NCI-H510A (cell line): ENCODE measurements around the gene RNF212B.
"Not testable (repeated sequence)": the region's sequence is repeated elsewhere in the genome, so short reads cannot be mapped to it uniquely, and the experiment has no call there.

Experiments
- DNase-seq: peaks from one replicate; lab custom pipeline; 2025; lab: John Stamatoyannopoulos, UW

The RNF212B gene

DNA sequence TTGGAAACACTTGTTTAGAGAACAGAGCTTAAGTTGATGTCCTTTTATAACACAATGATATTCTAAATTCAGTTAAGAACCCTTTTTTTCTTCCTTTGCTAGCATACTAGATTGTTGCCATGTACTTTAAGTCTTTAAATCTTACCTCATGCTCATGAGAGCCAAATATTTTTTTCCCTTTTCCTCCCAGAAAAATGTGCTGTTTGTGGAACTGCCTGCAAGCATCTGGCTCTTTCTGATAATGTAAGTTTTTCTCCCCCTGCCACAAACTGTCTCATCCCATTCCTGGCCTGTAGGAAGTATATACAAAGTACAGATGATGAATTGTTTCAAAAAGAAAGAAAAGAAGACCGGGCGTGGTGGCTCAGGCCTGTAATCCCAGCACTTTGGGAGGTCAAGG, 5.3 kb downstream of the RNF212B start:
- DNase-seq, result no peak

DNA sequence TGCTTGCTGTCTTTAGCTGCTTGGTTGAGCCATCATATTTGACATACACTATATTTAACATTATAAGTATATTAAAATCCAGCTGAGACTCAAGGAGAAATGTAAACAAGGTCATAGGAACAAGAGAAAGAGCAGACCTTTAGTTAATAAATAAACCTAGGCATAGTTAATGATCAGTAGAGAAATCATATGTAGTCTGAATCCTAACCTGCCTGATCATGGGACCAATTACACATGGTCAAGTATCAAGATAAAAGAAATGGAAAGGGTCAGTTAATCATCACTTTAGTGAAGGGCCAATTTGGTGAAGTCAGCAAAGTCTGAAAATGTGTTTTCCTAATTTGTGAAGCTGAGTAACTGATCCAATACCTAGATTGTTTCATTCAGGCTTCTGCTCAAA, 7.5 kb downstream of the RNF212B start:
- DNase-seq, result no peak

DNA sequence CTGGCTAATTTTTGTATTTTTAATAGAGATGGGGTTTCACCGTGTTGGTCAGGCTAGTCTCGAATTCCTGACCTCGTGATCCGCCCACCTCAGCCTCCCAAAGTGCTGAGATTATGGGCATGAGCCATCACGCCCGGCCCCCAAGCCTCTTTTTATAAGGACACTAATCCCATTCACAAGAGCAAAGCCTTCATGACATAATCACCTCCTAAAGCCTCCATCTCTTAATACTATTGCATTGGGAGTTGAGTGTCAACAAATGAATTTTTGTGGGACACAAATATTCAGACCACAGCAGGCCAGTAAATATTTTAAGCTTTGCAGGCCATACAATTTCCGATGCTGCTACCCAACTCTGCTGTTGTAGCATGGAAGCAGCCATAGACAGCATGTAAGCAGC, 10.9 kb downstream of the RNF212B start:
- no peak for DNase-seq

DNA sequence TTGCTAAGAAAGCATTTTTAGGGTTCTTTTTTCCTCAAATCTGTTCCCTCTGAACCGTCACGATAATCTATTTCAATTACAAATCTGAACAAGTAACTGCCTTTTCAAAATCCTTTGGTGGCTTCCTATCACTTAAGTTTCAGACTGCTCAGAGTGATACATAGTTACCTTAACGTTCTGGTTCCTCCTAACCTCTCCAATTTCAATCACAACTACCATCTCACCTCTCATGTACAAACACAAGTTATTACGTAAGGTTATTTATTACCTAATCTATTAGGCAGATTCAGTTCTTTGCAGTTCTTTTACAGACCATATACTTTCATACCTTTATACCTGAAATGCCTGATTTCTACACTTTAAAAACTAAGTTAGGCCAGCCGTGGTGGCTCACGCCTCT, 12.1 kb downstream of the RNF212B start:
- DNase-seq, result no peak

DNA sequence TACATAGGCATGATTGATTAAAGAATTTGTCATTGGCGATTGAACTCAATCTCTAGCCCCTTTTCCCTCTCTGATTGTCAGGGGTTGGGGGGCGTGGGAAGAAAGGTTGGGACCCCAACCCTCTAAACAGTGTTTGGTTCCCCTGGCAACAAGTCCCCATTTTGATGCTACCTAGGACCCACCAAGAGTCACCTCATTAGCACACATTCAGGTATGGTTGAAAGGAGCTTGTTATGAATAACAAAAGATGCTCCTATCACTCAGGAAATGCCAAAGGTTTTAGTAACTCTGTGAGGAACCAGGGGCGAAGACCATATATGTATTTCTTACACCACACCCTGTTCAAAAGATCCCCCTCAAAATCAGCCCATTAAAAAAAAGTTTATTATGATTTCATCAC, 14.3 kb downstream of the RNF212B start:
- DNase-seq, result no peak

DNA sequence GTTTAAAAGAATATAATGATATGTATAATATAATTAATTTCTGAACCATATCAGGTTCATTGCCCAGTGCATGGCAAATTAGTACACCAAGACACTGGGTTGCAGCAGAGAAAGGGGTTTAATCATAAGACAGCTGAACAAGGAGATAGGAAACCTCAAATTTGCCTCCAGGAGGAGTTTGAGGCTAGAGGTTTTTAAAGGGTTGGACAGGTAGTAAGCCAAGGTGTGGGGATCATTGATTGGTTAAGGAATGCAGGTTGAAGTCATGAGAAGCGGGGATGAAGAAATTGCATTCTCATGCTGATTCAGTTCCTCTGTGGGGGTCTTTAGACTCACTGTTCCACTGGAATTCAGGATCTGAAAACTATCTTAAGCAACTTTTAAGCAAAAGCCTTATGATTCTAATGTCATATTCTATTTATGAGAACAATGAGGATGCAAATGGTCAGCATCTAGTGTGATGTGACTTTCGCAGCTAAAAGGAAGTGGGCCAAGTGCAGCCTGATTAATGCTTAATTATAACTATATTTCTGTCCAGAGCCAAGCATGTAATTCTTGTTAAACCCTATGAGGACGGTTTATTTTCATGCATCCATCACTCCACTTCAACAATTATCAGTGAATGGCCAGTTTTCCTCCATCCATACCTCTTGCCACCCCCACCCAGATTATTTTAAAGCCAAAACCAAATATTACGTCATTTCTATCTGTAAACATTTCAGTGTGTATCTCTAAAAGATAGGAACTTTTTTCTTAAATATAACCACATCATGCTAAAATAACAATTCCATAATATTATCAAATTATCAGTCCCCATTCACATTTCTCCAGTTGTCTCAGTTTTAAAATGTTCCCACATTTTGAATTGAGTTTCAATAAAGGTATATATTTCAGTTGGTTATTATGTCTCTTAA, 14.9 kb downstream of the RNF212B start:
- no peak for DNase-seq

DNA sequence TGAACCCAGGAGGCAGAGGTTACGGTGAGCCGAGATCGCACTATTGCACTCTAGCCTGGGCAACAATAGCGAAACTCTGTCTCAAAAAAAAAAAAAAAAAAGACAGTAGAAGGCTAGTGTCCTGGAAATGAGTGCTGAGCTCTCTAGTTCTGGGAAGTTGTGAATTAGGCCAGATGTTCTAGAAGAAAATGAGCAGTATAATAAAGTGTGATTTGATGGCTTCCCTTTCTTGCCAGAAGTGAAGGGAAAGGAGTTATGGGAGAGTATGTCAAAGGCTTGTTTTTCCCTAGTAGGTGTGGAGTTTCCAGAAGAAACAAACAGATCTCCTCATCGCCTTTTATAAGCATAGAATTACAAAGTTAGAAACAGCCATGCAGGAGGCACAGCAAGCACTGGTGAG, 20.5 kb downstream of the RNF212B start:
- no peak for DNase-seq

DNA sequence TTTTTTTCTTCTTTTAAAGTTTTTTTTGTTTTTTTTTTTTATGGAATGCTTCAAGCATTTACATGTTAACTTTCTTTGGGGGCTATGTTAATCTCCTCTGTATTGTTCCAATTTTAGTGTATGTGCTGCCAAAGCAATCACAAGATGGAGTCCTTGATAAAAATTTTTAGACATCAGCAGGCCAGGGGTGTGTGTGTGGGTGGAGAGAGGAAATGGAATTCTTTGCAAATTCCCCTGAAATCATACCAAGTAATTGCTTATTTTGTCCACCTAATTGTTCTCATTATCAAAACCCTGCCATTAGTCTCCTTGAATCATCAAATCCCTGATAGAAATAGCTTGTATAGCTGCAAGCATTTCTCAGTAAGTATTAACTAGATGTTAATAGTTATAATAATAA, 21.7 kb downstream of the RNF212B start:
- no peak for DNase-seq

DNA sequence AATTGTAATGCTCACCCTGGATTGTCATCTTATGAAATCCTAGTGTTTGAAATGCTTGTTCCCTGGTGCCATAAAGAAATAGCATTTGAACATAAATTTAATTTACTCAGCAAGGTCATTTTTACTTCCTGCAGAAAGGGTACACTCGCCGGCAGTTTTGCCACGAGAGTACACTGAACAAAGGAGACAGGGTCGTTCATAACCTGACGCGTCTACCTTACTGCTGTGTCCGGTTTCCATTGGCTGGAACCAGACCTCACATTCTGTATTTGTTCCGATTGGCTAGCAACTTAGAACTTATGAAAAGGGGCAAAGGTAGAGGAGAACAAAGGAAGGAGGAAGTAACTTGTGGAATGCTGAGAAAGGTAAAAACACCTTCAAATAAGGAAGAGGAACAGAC, 23.1 kb downstream of the RNF212B start:
- not testable (repeated sequence) for DNase-seq

DNA sequence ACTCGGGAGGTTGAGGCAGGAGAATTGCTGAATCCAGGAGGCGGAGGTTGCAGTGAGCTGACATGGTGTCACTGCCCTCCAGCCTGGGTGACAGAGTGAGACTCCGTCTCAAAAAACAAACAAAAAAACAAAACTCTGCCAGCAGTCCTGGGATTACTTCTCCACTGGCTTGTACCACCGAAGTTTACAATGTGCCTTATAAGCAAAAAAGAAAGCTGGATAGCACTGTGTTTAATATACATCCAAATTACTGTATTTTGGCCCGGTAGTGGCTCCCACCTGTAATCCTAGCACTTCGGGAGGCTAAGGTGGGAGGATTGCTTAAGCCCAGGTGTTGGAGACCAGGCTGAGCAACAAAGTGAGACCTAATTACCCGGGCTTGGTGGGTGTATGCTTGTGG, 31.5 kb downstream of the RNF212B start:
- no peak for DNase-seq

DNA sequence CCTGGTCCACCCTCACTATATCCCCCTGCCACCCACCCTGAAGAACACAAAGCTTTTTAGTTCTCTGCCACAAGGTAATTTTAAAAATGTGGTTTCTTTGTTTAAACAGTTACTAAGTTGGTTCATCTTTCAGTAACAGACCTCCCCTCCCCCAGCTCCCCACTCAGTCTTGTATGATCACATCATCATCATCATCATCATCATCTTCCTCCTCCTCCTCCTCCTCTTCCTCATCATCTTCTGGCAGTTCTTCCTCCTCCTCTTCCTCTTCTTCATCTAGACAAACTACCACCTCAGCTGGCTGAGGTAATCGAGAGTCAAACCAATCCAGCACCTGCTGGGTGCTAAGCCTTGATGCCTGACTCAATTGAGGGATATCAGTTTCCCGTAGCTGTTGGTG, 37.7 kb downstream of the RNF212B start:
- DNase-seq, result no peak

DNA sequence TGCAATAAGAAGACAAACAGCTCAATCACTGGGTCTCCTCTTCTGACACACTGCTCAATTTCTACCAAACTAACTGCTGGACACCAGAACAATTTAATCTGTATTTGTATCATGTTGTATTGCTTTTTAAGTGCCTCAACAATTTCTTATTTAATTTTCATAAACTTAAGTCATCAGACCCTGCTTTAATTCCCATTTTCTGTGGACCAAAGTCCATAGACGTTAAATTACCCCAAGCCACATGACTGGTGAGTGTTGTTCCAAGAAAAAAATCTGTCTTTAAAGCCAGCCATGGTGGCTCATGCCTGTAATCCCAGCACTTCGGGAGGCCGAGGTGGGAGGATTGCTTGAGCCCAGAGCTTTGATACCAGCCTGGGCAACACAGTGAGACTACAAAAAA, 39.5 kb downstream of the RNF212B start:
- DNase-seq, result no peak

DNA sequence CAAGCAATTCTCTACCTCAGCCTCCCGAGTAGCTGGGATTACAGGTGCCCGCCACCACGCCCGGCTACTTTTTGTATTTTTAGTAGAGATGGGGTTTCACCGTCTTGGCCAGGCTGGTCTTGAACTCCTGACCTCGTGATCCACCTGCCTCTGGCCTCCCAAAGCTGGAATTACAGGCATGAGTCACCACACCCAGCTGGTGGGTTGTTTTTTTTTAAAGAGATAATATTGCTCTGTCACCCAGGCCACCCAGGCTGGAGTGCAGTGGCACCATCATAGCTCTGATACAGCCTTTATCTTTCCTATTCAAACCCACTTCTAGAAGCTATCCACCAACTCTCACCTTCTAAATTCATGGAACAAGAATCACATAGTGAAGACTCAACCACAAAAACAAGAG, 40.2 kb downstream of the RNF212B start:
- not testable (repeated sequence) for DNase-seq

DNA sequence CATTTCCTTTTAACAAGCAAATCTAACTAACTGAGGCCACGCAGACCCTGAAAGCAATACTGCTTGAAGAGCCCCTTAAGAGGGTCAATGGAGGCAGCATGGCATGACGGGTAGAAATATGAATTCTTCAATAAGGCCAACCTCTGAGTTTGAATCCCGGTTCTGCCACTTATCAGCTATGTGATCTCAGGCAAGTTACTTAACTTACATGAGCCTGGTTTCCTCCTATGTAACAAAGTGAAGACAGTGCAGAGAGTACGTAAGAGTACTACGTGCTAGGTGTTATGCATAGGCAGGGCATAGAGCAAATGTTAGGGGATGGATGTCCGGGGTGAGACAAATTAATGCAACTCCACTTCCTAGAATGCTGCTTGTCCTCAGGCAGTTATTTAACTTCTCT, 43.5 kb downstream of the RNF212B start:
- DNase-seq, result no peak

DNA sequence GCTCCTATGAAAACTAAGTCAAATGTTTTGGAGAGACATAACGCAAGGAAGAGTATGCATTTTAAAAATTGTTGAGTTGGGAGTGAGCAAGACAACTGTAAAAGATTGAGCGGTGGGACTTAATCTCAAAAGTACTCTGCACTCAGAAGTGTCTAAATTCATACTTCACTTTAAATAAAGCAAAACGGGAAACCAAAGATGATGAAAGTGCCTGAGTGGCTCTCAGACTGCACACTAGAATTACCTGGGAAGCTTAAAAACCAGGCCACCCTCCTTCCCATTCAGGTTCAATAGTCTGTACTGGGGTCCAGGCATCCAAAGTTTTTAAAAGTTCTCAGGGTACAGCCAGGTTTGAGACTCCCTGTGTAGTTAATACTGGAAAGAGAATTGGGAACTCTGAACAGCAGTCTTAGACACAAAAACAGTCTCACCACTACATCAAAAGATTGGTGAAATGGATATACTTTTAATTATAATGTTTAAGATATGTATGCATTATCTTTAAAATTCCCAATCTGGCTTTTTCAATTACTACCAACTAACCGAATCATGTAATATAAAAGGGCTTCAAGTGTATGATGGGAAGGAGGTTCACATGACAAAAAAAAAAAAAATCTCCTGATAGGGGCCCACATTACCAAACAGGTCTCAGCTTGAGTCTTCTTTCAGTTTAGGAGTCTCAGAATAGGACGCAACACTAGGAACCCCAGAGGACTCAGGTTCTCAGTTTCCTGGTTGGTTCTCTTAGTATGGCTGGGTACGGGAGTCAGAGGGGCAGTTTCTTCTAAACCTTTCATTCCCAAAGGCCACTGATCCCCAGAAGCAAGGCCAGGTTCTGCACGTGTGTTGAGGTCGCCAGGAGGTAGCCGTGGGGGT, 47.2 kb downstream of the RNF212B start:
- no peak for DNase-seq

DNA sequence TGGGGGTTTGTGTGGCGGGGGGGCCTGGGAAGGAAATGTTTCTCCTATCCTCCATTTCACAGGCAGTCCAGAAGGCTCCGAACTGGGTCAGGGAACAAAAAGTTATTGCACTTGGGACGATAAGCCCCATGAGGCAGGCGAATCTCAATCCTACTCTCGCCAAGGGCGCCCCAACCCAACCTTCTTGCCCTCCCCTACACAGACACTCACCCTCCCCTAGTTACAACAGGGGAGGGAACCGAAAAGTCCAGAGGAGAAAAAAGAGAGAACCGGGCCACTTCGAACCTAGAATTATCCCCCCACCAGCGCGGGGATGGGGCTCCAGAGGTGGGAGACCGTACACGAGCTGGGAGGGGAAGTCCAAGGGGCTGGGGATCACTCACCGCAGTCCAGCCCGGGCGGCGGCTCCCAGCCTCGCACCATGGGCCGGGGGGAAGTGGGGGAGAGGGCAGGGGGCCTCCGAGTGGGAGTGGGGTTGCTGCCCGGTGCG, 47.8 kb downstream of the RNF212B start:
- DNase-seq, result no peak

DNA sequence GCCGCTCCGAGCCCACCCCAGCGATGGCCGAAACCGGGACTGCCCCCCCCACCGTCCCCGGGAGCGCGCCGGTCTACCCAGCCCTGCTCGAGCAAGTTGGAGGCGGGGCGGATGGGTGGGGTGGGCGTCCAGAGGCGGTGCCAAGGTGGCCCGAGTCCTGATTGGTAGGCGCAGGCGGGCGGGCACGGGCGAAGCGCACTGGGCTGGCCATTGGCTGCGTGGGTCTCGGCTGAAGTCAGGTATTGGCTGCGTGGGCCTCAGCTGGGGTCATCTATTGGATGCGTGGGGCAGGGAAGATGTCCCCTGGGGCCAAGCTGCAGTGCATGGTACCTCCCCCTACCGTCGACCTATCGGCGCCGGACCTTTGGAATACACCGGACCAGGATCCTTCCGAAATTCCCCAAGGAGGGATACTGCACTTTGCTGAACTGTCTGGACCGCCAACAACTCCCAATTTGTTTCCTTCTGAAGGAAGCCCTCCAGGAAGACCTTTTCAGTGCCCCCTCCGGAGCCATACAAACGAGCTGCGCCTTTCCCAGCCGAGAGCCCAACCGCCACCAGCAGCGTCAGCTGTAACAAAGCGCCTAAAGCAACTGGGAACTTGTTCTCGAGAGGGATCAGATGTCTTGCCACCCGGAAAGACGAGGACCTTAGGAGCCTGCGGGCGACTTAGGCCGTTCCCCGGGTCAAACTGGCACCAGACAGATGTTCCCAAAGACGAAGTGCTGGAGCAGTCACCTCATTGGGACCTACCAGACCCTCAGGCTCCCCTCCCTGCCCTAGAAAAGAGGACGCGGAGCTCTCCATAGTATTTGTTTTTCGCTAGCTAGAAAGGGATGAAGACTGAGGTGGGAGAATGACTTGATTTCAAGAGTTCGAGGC, 48.5 kb downstream of the RNF212B start, which contains the start of gene HOMEZ:
TSS of gene HOMEZ (minus strand) at position 113 of the 882 bp plus-strand sequence. CDS start 180 bp downstream, outside the sequence.
- peak; percentile 95 for DNase-seq

DNA sequence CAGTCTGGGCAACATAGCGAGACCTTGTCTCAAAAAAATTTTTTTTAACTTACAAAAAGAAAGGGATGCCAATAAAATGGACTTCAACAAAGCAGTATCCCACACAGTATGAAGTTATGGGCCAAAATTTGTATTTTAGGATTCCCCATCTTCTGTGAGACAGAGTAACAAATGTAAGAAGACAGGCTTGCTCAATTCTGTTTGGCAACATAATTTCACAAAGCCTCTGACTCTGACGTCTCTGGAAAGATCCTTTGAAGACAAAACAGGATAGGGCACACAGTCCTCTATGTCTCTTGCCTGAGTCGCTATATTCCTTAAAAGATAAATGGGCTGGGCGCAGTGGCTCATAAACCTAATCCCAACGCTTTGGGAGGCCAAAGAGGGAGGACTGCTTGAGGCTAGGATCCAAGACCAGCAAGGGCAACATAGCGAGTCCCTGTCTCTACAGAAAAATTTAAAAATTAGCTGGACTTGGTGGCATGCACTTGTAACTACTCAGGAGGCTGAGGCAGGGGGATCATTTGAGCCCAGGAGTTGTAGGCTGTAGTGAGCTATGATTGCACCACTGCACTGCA, 49.3 kb downstream of the RNF212B start:
- DNase-seq, result no peak

DNA sequence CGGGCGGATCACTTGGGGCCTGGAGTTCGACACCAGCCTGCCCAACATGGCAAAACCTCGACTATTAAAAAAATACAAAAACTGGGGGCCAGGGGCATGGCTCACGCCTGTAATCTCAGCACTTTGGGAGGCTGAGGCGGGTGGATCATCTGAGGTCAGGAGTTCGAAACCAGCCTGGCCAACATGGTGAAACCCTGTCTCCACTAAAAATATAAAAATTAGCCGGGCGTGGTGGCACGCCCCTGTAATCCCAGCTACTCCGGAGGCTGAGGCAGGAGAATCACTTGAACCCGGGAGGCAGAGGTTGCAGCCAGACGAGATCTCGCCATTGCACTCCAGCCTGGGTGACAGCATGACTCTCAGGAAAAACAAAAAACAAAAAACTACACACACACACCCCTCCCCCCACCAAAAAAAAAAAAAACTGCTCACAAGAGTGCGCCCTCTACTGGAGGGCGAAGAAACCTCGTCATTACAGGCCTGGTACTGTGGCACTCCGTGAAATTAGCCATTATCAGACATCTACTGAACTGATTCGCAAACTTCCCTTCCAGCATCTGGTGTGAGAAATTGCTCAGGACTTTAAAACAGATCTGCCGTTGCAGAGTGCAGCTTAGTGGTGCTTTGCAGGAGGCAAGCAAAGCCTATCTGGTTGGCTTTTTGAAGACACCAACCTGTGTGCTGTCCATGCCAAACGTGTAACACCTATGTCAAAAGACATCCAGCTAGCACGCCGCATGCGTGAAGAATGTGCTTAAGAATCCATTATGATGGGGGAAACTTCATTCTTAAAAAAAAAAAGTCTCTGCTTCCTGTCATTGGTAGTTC, 57.2 kb downstream of the RNF212B start:
- DNase-seq, result no peak

DNA sequence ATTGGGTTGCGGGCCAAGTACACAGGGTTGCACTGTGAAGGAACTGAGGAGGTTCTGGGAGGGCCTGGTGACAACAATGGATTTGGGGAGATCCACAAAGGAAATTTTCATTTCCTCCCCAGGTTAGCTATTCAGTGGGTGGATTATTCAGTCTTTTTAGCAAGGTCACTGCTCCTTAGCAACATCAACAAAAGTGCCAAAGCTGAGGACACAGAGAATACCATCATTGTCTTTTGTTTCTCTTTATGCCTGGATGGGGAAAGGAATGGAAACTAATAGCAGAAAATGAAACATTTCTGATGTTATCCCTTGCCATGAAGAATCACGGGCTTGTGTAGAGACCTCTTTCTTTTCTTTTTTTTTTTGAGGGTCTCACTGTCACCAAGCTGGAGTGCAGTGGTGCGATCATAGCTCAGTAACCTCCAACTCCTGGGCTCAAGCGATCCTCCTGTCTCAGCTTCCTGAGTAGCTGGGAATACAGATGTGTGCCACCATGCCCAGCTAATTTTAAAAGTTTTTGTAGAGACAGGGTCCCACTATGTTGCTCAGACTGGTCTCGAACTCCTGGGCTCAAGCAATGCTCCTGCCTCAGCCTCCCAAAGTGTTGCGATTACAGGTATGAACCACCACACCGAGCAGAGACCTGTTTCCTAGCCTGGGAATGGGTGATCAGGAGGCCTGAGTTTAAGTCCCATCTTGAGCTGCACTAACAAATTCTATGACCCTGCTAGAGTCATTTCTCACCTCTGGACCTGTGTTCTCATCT, 58.5 kb downstream of the RNF212B start:
- no peak for DNase-seq
